Panc1 (cell line): ENCODE data around the gene FBXW4. TPM values are rescaled to one million over a fixed set of nuclear protein-coding genes. Genes with fewer than 3 reads are reported as not detected.

Experiments
- ATAC-seq: fragments of 200-7000 bp; cut with Tn5 transposase; 2 replicates; pipeline ENCODE4 v1.9.1; 2020; ENCODE audit warnings: mild to moderate bottlenecking, moderate library complexity
- BruUV-seq: library from RNA; stranded (reverse); fragments of 400-500 nt; replicated peaks from 2 replicates; lab custom pipeline; 2021; lab: Mats Ljungman, UMichigan
- CTCF ChIA-PET: fragments of 300-600 bp; sonication (Branson Sonifier 250); formaldehyde crosslinking; loops from one replicate; lab custom pipeline; 2022; ENCODE audit warnings: antibody characterized with exemption; lab: Charles Lee
- POLR2A ChIA-PET: fragments of 300-600 bp; sonication (Branson Sonifier 250); formaldehyde crosslinking; loops from one replicate; lab custom pipeline; 2022; ENCODE audit warnings: antibody characterized with exemption; lab: Charles Lee
- DNase-seq: peaks from one replicate; pipeline ENCODE4 v3.0.0-alpha.2; 2010; ENCODE audit warnings: low read depth, low spot score
- H3K27ac ChIP-seq: 2 replicates; pipeline ENCODE4 v1.5.1; 2011; ENCODE audit warnings: mild to moderate bottlenecking, low read length, inconsistent platforms
- H3K27me3 ChIP-seq: fragments of 200-500 bp; sonication (Bioruptor generic); 2 replicates; pipeline ENCODE4 v1.6.0; 2014; ENCODE audit warnings: low read length, inconsistent platforms; ENCODE audit not compliant: control insufficient read depth, insufficient read depth
- H3K36me3 ChIP-seq: fragments of 200-500 bp; sonication (Bioruptor generic); 2 replicates; pipeline ENCODE4 v1.5.1; 2014; ENCODE audit warnings: inconsistent platforms, mild to moderate bottlenecking, low read length, moderate library complexity; ENCODE audit not compliant: control insufficient read depth, insufficient read depth
- H3K4me1 ChIP-seq: 2 replicates; pipeline ENCODE4 v1.5.1; 2011; ENCODE audit warnings: inconsistent platforms, mild to moderate bottlenecking, low read length, moderate library complexity; ENCODE audit not compliant: control insufficient read depth, insufficient read depth
- H3K4me3 ChIP-seq, 2 experiments: 2 replicates each; pipeline ENCODE4 v1.5.1; 2011 to 2012; ENCODE audit warnings: low read depth in 2 of 2, low read length in 2 of 2, mild to moderate bottlenecking in 2 of 2, inconsistent platforms in 1 of 2, moderate library complexity in 1 of 2
- H3K9me3 ChIP-seq: fragments of 200-500 bp; sonication (Bioruptor generic); 2 replicates; pipeline ENCODE4 v1.5.1; 2014; ENCODE audit warnings: low read depth, mild to moderate bottlenecking, inconsistent platforms, low read length, moderate library complexity; ENCODE audit not compliant: control insufficient read depth, insufficient read depth
- POLR2AphosphoS5 ChIP-seq: IDR thresholded peaks from 2 replicates; pipeline ENCODE4 v1.6.1; 2012; ENCODE audit warnings: mild to moderate bottlenecking, low read depth, low read length, moderate library complexity
- SIN3A ChIP-seq: IDR thresholded peaks from 2 replicates; pipeline ENCODE4 v1.6.1; 2012; ENCODE audit warnings: low read depth, mild to moderate bottlenecking, low read length, moderate library complexity, borderline replicate concordance; ENCODE audit not compliant: insufficient read depth
- TCF7L2 ChIP-seq: IDR thresholded peaks from 2 replicates; pipeline ENCODE4 v1.6.1; 2011; ENCODE audit warnings: mild to moderate bottlenecking, low read depth, low read length, inconsistent platforms
- in situ Hi-C: cut with HindIII; loops from 2 replicates; pipeline ENCODE4 v1.10.0; 2016; ENCODE audit warnings: low sequenced_read_pairs, low pct_unique_long_range_greater_than_20kb
- intact Hi-C: fragments of 100-400 bp; cut with micrococcal nuclease; formaldehyde crosslinking; loops from one replicate; pipeline ENCODE4 v1.10.0; 2022; ENCODE audit not compliant: unreplicated experiment
- total RNA-seq: library from RNA; stranded (reverse); gene quantifications from one replicate; pipeline ENCODE4 v1.2.1, GENCODE V29; 2021; ENCODE audit not compliant: unreplicated experiment
- TF ChIP-seq, protein P1 (sequence below), 2 experiments: IDR thresholded peaks; 2 replicates each; pipeline ENCODE4 v1.6.1; 2011 to 2012; ENCODE audit warnings: low read depth in 2 of 2, control low read depth in 1 of 2, low read length in 1 of 2, mild to moderate bottlenecking in 1 of 2, moderate library complexity in 1 of 2; ENCODE audit not compliant: insufficient read depth in 1 of 2
- TF ChIP-seq, protein P2 (sequence below): fragments of 450-650 bp; IDR thresholded peaks from 2 replicates; pipeline ENCODE4 v1.5.1; 2017; ENCODE audit warnings: mild to moderate bottlenecking

Gene FBXW4
- total RNA-seq, 1 experiment from 2014 or later: 61.5 TPM

DNA sequence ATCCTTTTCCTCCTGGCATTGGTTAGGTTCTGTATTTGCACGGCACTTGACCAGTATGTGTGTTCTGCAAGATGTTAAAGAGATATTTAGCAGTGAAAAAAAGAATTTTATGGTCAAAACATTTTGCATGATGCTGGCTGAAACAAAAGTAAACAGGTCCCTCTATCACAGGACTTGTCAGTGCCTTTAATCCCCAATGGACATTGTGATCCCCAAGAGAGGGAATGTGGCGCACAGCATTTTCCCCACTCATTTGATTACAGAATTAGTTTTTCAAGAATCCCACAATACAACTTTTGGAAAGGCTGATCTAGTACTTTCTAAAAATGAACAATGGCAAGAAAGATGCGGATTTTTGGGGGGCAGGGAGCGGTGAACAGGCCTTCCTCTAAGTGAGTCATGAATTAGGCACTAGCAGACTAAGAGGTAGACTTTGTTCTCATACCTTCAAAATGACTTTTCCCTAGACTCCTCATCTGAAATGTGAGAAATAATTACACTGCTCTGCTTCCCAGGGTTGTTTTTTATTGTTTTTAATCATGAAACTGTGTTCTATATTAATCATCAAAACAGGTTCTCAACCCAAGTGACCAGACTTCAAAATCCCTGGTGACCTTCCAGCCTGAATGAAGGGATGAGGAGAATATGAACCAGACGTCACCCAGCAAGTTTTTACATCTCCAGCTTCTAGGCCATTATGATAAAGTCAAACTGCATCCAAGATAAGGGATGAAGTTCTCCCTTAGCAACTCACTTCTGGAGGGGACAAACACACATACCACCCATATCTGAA lies 8.6 kb downstream of the FBXW4 start:
- ATAC-seq: no peak
- Histone ChIP-seq H3K27me3 (no peaks in the 10 kb centered on the region), H3K4me1 (peaks cover 11% of the 10 kb centered on the region; the same call in 1 of the 2 replicates), H3K36me3 (no peaks in the 10 kb centered on the region), H3K27ac (no peak overlapping the region), H3K4me3 (no peak overlapping the region), H3K9me3 (no peaks in the 10 kb centered on the region)
- no peak for DNase-seq
- ChIA-PET CTCF (no interaction called here), POLR2A (no interaction called here)
- no TSS peak for BruUV-seq
- no peak for TF ChIP-seq SIN3A
- no peak for TF ChIP-seq POLR2AphosphoS5
- TF ChIP-seq, protein P1, sequence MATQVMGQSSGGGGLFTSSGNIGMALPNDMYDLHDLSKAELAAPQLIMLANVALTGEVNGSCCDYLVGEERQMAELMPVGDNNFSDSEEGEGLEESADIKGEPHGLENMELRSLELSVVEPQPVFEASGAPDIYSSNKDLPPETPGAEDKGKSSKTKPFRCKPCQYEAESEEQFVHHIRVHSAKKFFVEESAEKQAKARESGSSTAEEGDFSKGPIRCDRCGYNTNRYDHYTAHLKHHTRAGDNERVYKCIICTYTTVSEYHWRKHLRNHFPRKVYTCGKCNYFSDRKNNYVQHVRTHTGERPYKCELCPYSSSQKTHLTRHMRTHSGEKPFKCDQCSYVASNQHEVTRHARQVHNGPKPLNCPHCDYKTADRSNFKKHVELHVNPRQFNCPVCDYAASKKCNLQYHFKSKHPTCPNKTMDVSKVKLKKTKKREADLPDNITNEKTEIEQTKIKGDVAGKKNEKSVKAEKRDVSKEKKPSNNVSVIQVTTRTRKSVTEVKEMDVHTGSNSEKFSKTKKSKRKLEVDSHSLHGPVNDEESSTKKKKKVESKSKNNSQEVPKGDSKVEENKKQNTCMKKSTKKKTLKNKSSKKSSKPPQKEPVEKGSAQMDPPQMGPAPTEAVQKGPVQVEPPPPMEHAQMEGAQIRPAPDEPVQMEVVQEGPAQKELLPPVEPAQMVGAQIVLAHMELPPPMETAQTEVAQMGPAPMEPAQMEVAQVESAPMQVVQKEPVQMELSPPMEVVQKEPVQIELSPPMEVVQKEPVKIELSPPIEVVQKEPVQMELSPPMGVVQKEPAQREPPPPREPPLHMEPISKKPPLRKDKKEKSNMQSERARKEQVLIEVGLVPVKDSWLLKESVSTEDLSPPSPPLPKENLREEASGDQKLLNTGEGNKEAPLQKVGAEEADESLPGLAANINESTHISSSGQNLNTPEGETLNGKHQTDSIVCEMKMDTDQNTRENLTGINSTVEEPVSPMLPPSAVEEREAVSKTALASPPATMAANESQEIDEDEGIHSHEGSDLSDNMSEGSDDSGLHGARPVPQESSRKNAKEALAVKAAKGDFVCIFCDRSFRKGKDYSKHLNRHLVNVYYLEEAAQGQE (IDR thresholded peaks at IDR 0.05; ENCODE audit: insufficient read depth in 1 of 2, low read depth in 2 of 2, low read length in 1 of 2): no peak
- TF ChIP-seq, protein P2, sequence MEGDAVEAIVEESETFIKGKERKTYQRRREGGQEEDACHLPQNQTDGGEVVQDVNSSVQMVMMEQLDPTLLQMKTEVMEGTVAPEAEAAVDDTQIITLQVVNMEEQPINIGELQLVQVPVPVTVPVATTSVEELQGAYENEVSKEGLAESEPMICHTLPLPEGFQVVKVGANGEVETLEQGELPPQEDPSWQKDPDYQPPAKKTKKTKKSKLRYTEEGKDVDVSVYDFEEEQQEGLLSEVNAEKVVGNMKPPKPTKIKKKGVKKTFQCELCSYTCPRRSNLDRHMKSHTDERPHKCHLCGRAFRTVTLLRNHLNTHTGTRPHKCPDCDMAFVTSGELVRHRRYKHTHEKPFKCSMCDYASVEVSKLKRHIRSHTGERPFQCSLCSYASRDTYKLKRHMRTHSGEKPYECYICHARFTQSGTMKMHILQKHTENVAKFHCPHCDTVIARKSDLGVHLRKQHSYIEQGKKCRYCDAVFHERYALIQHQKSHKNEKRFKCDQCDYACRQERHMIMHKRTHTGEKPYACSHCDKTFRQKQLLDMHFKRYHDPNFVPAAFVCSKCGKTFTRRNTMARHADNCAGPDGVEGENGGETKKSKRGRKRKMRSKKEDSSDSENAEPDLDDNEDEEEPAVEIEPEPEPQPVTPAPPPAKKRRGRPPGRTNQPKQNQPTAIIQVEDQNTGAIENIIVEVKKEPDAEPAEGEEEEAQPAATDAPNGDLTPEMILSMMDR: no peak
- no peak for TF ChIP-seq TCF7L2
- in situ Hi-C loops: no loop called here
- intact Hi-C loops: no loop called here

DNA sequence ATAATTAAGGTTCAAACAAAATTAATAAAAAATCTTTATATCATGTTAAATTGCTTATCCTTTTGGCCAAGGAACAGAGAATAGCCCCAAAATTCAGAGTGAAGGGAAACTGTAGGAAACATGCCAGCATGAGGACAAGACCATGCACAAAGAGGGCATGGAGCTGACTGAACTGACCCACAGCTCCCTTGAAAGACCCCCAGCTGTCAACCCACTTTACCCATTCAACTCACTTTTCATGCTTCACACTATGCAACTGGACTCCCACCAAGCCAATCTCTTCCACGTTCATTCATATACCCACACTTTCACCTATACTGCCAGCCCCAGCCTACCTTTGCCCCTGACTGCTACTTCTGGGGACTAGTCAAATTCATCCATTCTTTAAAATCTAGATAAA lies 10.2 kb downstream of the FBXW4 start:
- POLR2A ChIA-PET: no interaction called here
- no peaks in the 10 kb centered on the region for H3K27me3 ChIP-seq
- peaks cover 2% of the 10 kb centered on the region; the same call in 1 of the 2 replicates for H3K4me1 ChIP-seq
- ATAC-seq (no peak), DNase-seq (no peak)
- H3K4me3 ChIP-seq: no peak overlapping the region
- H3K9me3 ChIP-seq: no peaks in the 10 kb centered on the region
- intact Hi-C loops: no loop called here
- CTCF ChIA-PET: no interaction called here
- TF ChIP-seq POLR2AphosphoS5 (no peak), SIN3A (no peak), TCF7L2 (no peak)
- TF ChIP-seq, protein P2: no peak
- TF ChIP-seq, protein P1 (IDR thresholded peaks at IDR 0.05; ENCODE audit: insufficient read depth in 1 of 2, low read depth in 2 of 2, low read length in 1 of 2): no peak
- in situ Hi-C loops: no loop called here
- no peaks in the 10 kb centered on the region for H3K36me3 ChIP-seq
- no TSS peak for BruUV-seq
- H3K27ac ChIP-seq: no peak overlapping the region
